HG03469 (cell line): ENCODE measurements around the gene WIPF3.

Experiments used
- ATAC-seq: cut with Tn5 transposase; IDR thresholded peaks from one replicate; pipeline ENCODE4 v1.9.1; 2021; ENCODE audit warnings: mild to moderate bottlenecking, moderate library complexity, moderate number of reproducible peaks; ENCODE audit not compliant: unreplicated experiment

WIPF3 gene

GRCh38 chr7:29847496-29847895 lies 41.2 kb downstream of the WIPF3 start:
- ATAC-seq = no peak

GRCh38 chr7:29847916-29848315 lies 41.6 kb downstream of the WIPF3 start:
- no peak for ATAC-seq

GRCh38 chr7:29848941-29849340 lies 42.6 kb downstream of the WIPF3 start:
- ATAC-seq = no peak

GRCh38 chr7:29851487-29851886 lies 45.2 kb downstream of the WIPF3 start:
- ATAC-seq = no peak

- no peak for ATAC-seq
Measured at GRCh38 chr7:29852457-29852856, 46.1 kb downstream of the WIPF3 start.

GRCh38 chr7:29853072-29853471 lies 46.8 kb downstream of the WIPF3 start:
- ATAC-seq = no peak

GRCh38 chr7:29853789-29854188 lies 47.5 kb downstream of the WIPF3 start:
- ATAC-seq = no peak

- no peak for ATAC-seq
Measured at GRCh38 chr7:29854257-29854938, 48.1 kb downstream of the WIPF3 start.

GRCh38 chr7:29857654-29858053 lies 51.3 kb downstream of the WIPF3 start:
- no peak for ATAC-seq

- no peak for ATAC-seq
Measured at GRCh38 chr7:29858191-29858951, 52.1 kb downstream of the WIPF3 start.

GRCh38 chr7:29859104-29859503 lies 52.8 kb downstream of the WIPF3 start:
- no peak for ATAC-seq

- ATAC-seq = no peak
Measured at GRCh38 chr7:29859524-29860185, 53.3 kb downstream of the WIPF3 start.

GRCh38 chr7:29860186-29860585 lies 53.9 kb downstream of the WIPF3 start:
- ATAC-seq = no peak

- no peak for ATAC-seq
Measured at GRCh38 chr7:29861884-29862283, 55.6 kb downstream of the WIPF3 start.

- ATAC-seq = no peak
Measured at GRCh38 chr7:29864656-29865055, 58.3 kb downstream of the WIPF3 start.

GRCh38 chr7:29865526-29865925 lies 59.2 kb downstream of the WIPF3 start:
- no peak for ATAC-seq

GRCh38 chr7:29866490-29866930 lies 60.2 kb downstream of the WIPF3 start:
- no peak for ATAC-seq

- no peak for ATAC-seq
Measured at GRCh38 chr7:29871787-29872398, 65.6 kb downstream of the WIPF3 start.

GRCh38 chr7:29873644-29874294 lies 67.5 kb downstream of the WIPF3 start:
- no peak for ATAC-seq

- ATAC-seq = no peak
Measured at GRCh38 chr7:29875741-29876140, 69.4 kb downstream of the WIPF3 start.

- ATAC-seq = no peak
Measured at GRCh38 chr7:29877196-29877595, 70.9 kb downstream of the WIPF3 start.
